Measurements from ENCODE around the gene SSU72.
"Not testable (repeated sequence)": the region's sequence is repeated elsewhere in the genome, so short reads cannot be mapped to it uniquely, and the experiment has no call there.

SSU72 gene

GRCh38 chr1:1562556-1563195, 12.0 kb downstream of the SSU72 start:
- H3K4me1 ChIP-seq = peaks cover 36% of the 10 kb centered on the region
- H3K27me3 ChIP-seq = no peaks in the 10 kb centered on the region
- H3K27ac ChIP-seq = 0 out of 2 replicates have a peak overlapping the region, but pooled peaks have one; percentile 30
- peaks cover 100% of the 10 kb centered on the region for H4K20me1 ChIP-seq
- TF ChIP-seq Cebpa-rat (IDR thresholded peaks at IDR 0.05) = no peak
- no peaks in the 10 kb centered on the region for H3K9me3 ChIP-seq
- H3K9ac ChIP-seq = peak overlapping the region; percentile 64
- H3K4me2 ChIP-seq = peak overlapping the region; percentile 54
- H3K36me3 ChIP-seq = peaks cover 97% of the 10 kb centered on the region
- H3K4me3 ChIP-seq = no peak overlapping the region

- H3K4me3 ChIP-seq = no peak overlapping the region
- H3K27me3 ChIP-seq = no peaks in the 10 kb centered on the region
- H3K27ac ChIP-seq = peak overlapping the region; percentile 18; the same call in 1 of the 2 replicates
- no peak for TF ChIP-seq Cebpa-rat (IDR thresholded peaks at IDR 0.05)
- 0 out of 2 replicates have a peak overlapping the region, but pooled peaks have one; percentile 64 for H3K9ac ChIP-seq
- H3K4me1 ChIP-seq = peaks cover 36% of the 10 kb centered on the region
- no peaks in the 10 kb centered on the region for H3K9me3 ChIP-seq
- peaks cover 99% of the 10 kb centered on the region for H4K20me1 ChIP-seq
- peak overlapping the region; percentile 54; the same call in 1 of the 2 replicates for H3K4me2 ChIP-seq
- H3K36me3 ChIP-seq = peaks cover 96% of the 10 kb centered on the region
Measured at GRCh38 chr1:1561801-1562470, 12.7 kb downstream of the SSU72 start.

- Histone ChIP-seq H3K4me2 (no peak overlapping the region), H3K27me3 (no peaks in the 10 kb centered on the region), H3K4me3 (no peak overlapping the region), H3K9ac (no peak overlapping the region), H3K9me3 (no peaks in the 10 kb centered on the region), H3K36me3 (peaks cover 96% of the 10 kb centered on the region), H4K20me1 (peaks cover 99% of the 10 kb centered on the region), H3K4me1 (peaks cover 41% of the 10 kb centered on the region), H3K27ac (no peak overlapping the region)
- no peak for TF ChIP-seq Cebpa-rat (IDR thresholded peaks at IDR 0.05)
Measured at GRCh38 chr1:1560178-1560577, 14.5 kb downstream of the SSU72 start.

GRCh38 chr1:1559066-1559465, 15.6 kb downstream of the SSU72 start:
- H3K9ac ChIP-seq = no peak overlapping the region
- H4K20me1 ChIP-seq = peaks cover 99% of the 10 kb centered on the region
- no peak for TF ChIP-seq Cebpa-rat (IDR thresholded peaks at IDR 0.05)
- peaks cover 45% of the 10 kb centered on the region for H3K4me1 ChIP-seq
- no peak overlapping the region for H3K4me3 ChIP-seq
- no peak overlapping the region for H3K27ac ChIP-seq
- H3K4me2 ChIP-seq = no peak overlapping the region
- no peaks in the 10 kb centered on the region for H3K27me3 ChIP-seq
- H3K36me3 ChIP-seq = peaks cover 89% of the 10 kb centered on the region
- H3K9me3 ChIP-seq = no peaks in the 10 kb centered on the region

- Histone ChIP-seq H3K9ac (no peak overlapping the region), H3K27ac (no peak overlapping the region), H3K9me3 (no peaks in the 10 kb centered on the region), H4K20me1 (peaks cover 99% of the 10 kb centered on the region), H3K4me2 (no peak overlapping the region), H3K4me3 (no peak overlapping the region), H3K36me3 (peaks cover 85% of the 10 kb centered on the region), H3K4me1 (peaks cover 40% of the 10 kb centered on the region), H3K27me3 (no peaks in the 10 kb centered on the region)
- no peak for TF ChIP-seq Cebpa-rat (IDR thresholded peaks at IDR 0.05)
Measured at GRCh38 chr1:1558591-1558990, 16.1 kb downstream of the SSU72 start.

- not testable (repeated sequence) for H3K4me3 ChIP-seq, H3K4me2 ChIP-seq, H3K27me3 ChIP-seq, H3K9ac ChIP-seq, H3K9me3 ChIP-seq, H3K27ac ChIP-seq
- peaks cover 76% of the 10 kb centered on the region for H3K36me3 ChIP-seq
- peaks cover 31% of the 10 kb centered on the region for H3K4me1 ChIP-seq
- peaks cover 98% of the 10 kb centered on the region for H4K20me1 ChIP-seq
Measured at GRCh38 chr1:1557688-1558087, 17.0 kb downstream of the SSU72 start.

GRCh38 chr1:1556961-1557360, 17.7 kb downstream of the SSU72 start:
- Histone ChIP-seq H3K4me1 (peaks cover 28% of the 10 kb centered on the region), H3K36me3 (peaks cover 75% of the 10 kb centered on the region), H4K20me1 (peaks cover 98% of the 10 kb centered on the region)
- not testable (repeated sequence) for H3K9me3 ChIP-seq, H3K9ac ChIP-seq, H3K27ac ChIP-seq, H3K4me2 ChIP-seq, H3K27me3 ChIP-seq, H3K4me3 ChIP-seq

- H3K36me3 ChIP-seq = peaks cover 73% of the 10 kb centered on the region
- peaks cover 98% of the 10 kb centered on the region for H4K20me1 ChIP-seq
- H3K9me3 ChIP-seq = no peaks in the 10 kb centered on the region
- no peak overlapping the region for H3K4me2 ChIP-seq
- peaks cover 28% of the 10 kb centered on the region for H3K4me1 ChIP-seq
- H3K9ac ChIP-seq = no peak overlapping the region
- no peaks in the 10 kb centered on the region for H3K27me3 ChIP-seq
- no peak overlapping the region for H3K27ac ChIP-seq
- H3K4me3 ChIP-seq = no peak overlapping the region
- no peak for TF ChIP-seq Cebpa-rat (IDR thresholded peaks at IDR 0.05)
Measured at GRCh38 chr1:1556505-1556904, 18.2 kb downstream of the SSU72 start.

GRCh38 chr1:1554926-1555915, 19.4 kb downstream of the SSU72 start:
- no peak overlapping the region for H3K4me3 ChIP-seq
- 0 out of 2 replicates have a peak overlapping the region, but pooled peaks have one; percentile 5 for H3K4me2 ChIP-seq
- H3K9me3 ChIP-seq = no peaks in the 10 kb centered on the region
- 0 out of 2 replicates have a peak overlapping the region, but pooled peaks have one; percentile 5 for H3K9ac ChIP-seq
- peaks cover 38% of the 10 kb centered on the region for H3K4me1 ChIP-seq
- H3K27ac ChIP-seq = no peak overlapping the region
- TF ChIP-seq Cebpa-rat (IDR thresholded peaks at IDR 0.05) = no peak
- peaks cover 98% of the 10 kb centered on the region for H4K20me1 ChIP-seq
- no peaks in the 10 kb centered on the region for H3K27me3 ChIP-seq
- H3K36me3 ChIP-seq = peaks cover 60% of the 10 kb centered on the region

Measured in BLaER1 (cell line).